H1 (cell line): ENCODE measurements around the gene RESF1. TPM values are rescaled to one million over a fixed set of nuclear protein-coding genes. Genes with fewer than 3 reads are reported as not detected.

Source experiments
- CTCF ChIA-PET: fragments of 300-600 bp; sonication (Branson Sonifier 250); formaldehyde crosslinking; loops from one replicate; lab custom pipeline; 2021; ENCODE audit not compliant: partially characterized antibody; lab: Charles Lee
- POLR2A ChIA-PET: fragments of 300-600 bp; sonication (Branson Sonifier 250); formaldehyde crosslinking; loops from one replicate; lab custom pipeline; 2021; ENCODE audit warnings: inconsistent platforms; ENCODE audit not compliant: partially characterized antibody; lab: Charles Lee
- DNase-seq, 2 experiments: peaks; one replicate each; pipeline versions ENCODE4 v3.0.0 to v3.0.0-alpha.2; 2010 to 2022; ENCODE audit warnings: low spot score in 2 of 2, low read depth in 1 of 2, mixed read lengths in 1 of 2
- FAIRE-seq: peaks from 2 replicates; lab custom pipeline; 2011; peaks lifted over from hg19 to GRCh38; lab: Jason Lieb, UNC
- H2AFZ ChIP-seq: 2 replicates; pipeline ENCODE4 v1.8.1; 2012; ENCODE audit warnings: low read length, inconsistent platforms
- H2AK5ac ChIP-seq: 2 replicates; pipeline ENCODE4 v1.6.1; 2013; ENCODE audit warnings: low read depth, low read length
- H2BK120ac ChIP-seq: replicated peaks from 2 replicates; pipeline ENCODE3; 2013; ENCODE audit warnings: low read depth, low read length, inconsistent platforms
- H2BK12ac ChIP-seq: 2 replicates; pipeline ENCODE4 v1.6.1; 2013; ENCODE audit warnings: low read depth, low read length
- H2BK15ac ChIP-seq: 2 replicates; pipeline ENCODE4 v1.6.1; 2013; ENCODE audit warnings: low read length
- H2BK20ac ChIP-seq: 2 replicates; pipeline ENCODE4 v1.6.1; 2013; ENCODE audit warnings: low read length
- H2BK5ac ChIP-seq: 2 replicates; pipeline ENCODE4 v1.6.1; 2013; ENCODE audit warnings: low read depth, low read length
- H3K14ac ChIP-seq: 2 replicates; pipeline ENCODE4 v1.6.1; 2013; ENCODE audit warnings: inconsistent platforms; ENCODE audit not compliant: insufficient read length
- H3K18ac ChIP-seq: 2 replicates; pipeline ENCODE4 v1.6.1; 2013; ENCODE audit warnings: low read length; ENCODE audit errors: extremely low read depth
- H3K23ac ChIP-seq: 2 replicates; pipeline ENCODE4 v1.6.1; 2013; ENCODE audit warnings: inconsistent platforms; ENCODE audit not compliant: insufficient read length
- H3K23me2 ChIP-seq: 2 replicates; pipeline ENCODE4 v1.6.1; 2013; ENCODE audit warnings: low read depth, low read length
- H3K27ac ChIP-seq: 2 replicates; pipeline ENCODE4 v1.6.1; 2011; ENCODE audit warnings: low read depth, low read length, inconsistent platforms
- H3K27me3 ChIP-seq, 4 experiments: replicated peaks in 1 of 4; 1 replicate in 1 of 4; 2 replicates in 3 of 4; pipeline versions ENCODE4 v1.6.1 to v1.8.1; 2011 to 2013; ENCODE audit warnings: low read length in 3 of 4, mild to moderate bottlenecking in 3 of 4, inconsistent platforms in 2 of 4, mixed read lengths in 2 of 4, moderate library complexity in 1 of 4; ENCODE audit not compliant: control insufficient read depth in 3 of 4, insufficient read depth in 3 of 4; ENCODE audit errors: extremely low read depth in 1 of 4
- H3K36me3 ChIP-seq, 4 experiments: 2 replicates each; pipeline versions ENCODE4 v1.6.1 to v1.8.1; 2011 to 2013; ENCODE audit warnings: mild to moderate bottlenecking in 4 of 4, low read length in 3 of 4, moderate library complexity in 2 of 4, control low read depth in 1 of 4, inconsistent platforms in 1 of 4; ENCODE audit not compliant: insufficient read depth in 4 of 4, control insufficient read depth in 2 of 4
- H3K4ac ChIP-seq: replicated peaks from 2 replicates; pipeline ENCODE3; 2013; ENCODE audit warnings: low read length, low read depth, mixed read lengths, inconsistent platforms; ENCODE audit not compliant: insufficient read length
- H3K4me1 ChIP-seq, 4 experiments: replicated peaks in 1 of 4; 1 replicate in 1 of 4; 2 replicates in 3 of 4; pipeline versions ENCODE4 v1.6.1 to v1.8.1; 2011 to 2013; ENCODE audit warnings: low read length in 3 of 4, inconsistent platforms in 2 of 4, mixed read lengths in 1 of 4; ENCODE audit not compliant: insufficient read depth in 4 of 4, control insufficient read depth in 3 of 4
- H3K4me2 ChIP-seq, 2 experiments: 2 replicates each; pipeline versions ENCODE4 v1.6.1 to v1.8.1; 2011 to 2013; ENCODE audit warnings: low read depth in 2 of 2, low read length in 2 of 2, control low read depth in 1 of 2, inconsistent platforms in 1 of 2, mild to moderate bottlenecking in 1 of 2; ENCODE audit not compliant: insufficient read depth in 1 of 2
- H3K4me3 ChIP-seq, 4 experiments: fragments of 200-600, 300-600 bp in 1 of 4; sonication (generic), shearing (Covaris generic), sonication (Bioruptor Twin) in 1 of 4; 2 replicates each; pipeline versions ENCODE4 v1.5.1 to v1.8.1; 2011 to 2016; ENCODE audit warnings: low read length in 4 of 4, low read depth in 3 of 4, control low read depth in 2 of 4, inconsistent platforms in 2 of 4, mild to moderate bottlenecking in 2 of 4, mixed read lengths in 1 of 4, moderate library complexity in 1 of 4; ENCODE audit not compliant: insufficient read depth in 2 of 4; ENCODE audit errors: extremely low read depth in 1 of 4
- H3K56ac ChIP-seq: replicated peaks from 2 replicates; pipeline ENCODE3; 2013; ENCODE audit warnings: low read depth, mild to moderate bottlenecking, mixed read lengths, low read length, inconsistent platforms; ENCODE audit not compliant: insufficient read length
- H3K79me1 ChIP-seq: 2 replicates; pipeline ENCODE4 v1.6.1; 2013; ENCODE audit warnings: low read depth, low read length, control low read depth
- H3K79me2 ChIP-seq, 2 experiments: 2 replicates each; pipeline versions ENCODE4 v1.6.1 to v1.8.1; 2012 to 2013; ENCODE audit warnings: low read length in 2 of 2, mild to moderate bottlenecking in 2 of 2, inconsistent platforms in 1 of 2; ENCODE audit not compliant: insufficient read depth in 2 of 2, control insufficient read depth in 1 of 2
- H3K9ac ChIP-seq, 4 experiments: replicated peaks in 1 of 4; 1 replicate in 1 of 4; 2 replicates in 3 of 4; pipeline versions ENCODE4 v1.6.1 to v1.8.1; 2011 to 2013; ENCODE audit warnings: low read depth in 3 of 4, low read length in 3 of 4, control low read depth in 2 of 4, mild to moderate bottlenecking in 2 of 4, moderate library complexity in 2 of 4, inconsistent platforms in 1 of 4; ENCODE audit errors: extremely low read depth in 1 of 4
- H3K9me3 ChIP-seq, 2 experiments: 2 replicates each; pipeline versions ENCODE4 v1.6.1 to v1.8.1; 2012 to 2013; ENCODE audit warnings: mild to moderate bottlenecking in 2 of 2, moderate library complexity in 2 of 2, control low read depth in 1 of 2, inconsistent platforms in 1 of 2, low read depth in 1 of 2, low read length in 1 of 2, mixed read lengths in 1 of 2; ENCODE audit not compliant: insufficient read depth in 2 of 2
- H4K20me1 ChIP-seq, 2 experiments: replicated peaks in 1 of 2; 2 replicates each; pipeline versions ENCODE3 to v1.8.1; 2011 to 2013; ENCODE audit warnings: inconsistent platforms in 2 of 2, low read length in 2 of 2, mild to moderate bottlenecking in 1 of 2; ENCODE audit not compliant: insufficient read depth in 2 of 2, control insufficient read depth in 1 of 2
- H4K5ac ChIP-seq: 2 replicates; pipeline ENCODE4 v1.6.1; 2013; ENCODE audit warnings: low read length, low read depth, mixed read lengths, inconsistent platforms; ENCODE audit not compliant: insufficient read length
- H4K8ac ChIP-seq: 2 replicates; pipeline ENCODE4 v1.8.0; 2013; ENCODE audit warnings: mild to moderate bottlenecking, moderate library complexity, low read length, inconsistent platforms; ENCODE audit not compliant: insufficient read depth; ENCODE audit errors: extremely low read depth
- H4K91ac ChIP-seq: replicated peaks from 2 replicates; pipeline ENCODE3; 2013; ENCODE audit warnings: low read length, mixed read lengths, inconsistent platforms; ENCODE audit not compliant: insufficient read length
- ATF3 ChIP-seq: IDR thresholded peaks from 2 replicates; pipeline ENCODE4 v1.6.1; 2011; ENCODE audit warnings: low read depth, mild to moderate bottlenecking, low read length; ENCODE audit not compliant: insufficient read depth
- FOSL1 ChIP-seq: IDR thresholded peaks from 2 replicates; pipeline ENCODE4 v1.6.1; 2011; ENCODE audit warnings: mild to moderate bottlenecking, low read depth, low read length, moderate library complexity; ENCODE audit not compliant: insufficient read depth
- KDM4A ChIP-seq: IDR thresholded peaks from one replicate; pipeline ENCODE4 v1.7.1; 2012; ENCODE audit warnings: low read depth, mild to moderate bottlenecking, moderate library complexity, low read length, inconsistent platforms; ENCODE audit not compliant: severe bottlenecking
- PHF8 ChIP-seq: fragments of 200-600 bp; sonication (generic); conservative IDR thresholded peaks from 2 replicates; pipeline ENCODE4 v1.7.1; 2012; ENCODE audit warnings: low read depth, mild to moderate bottlenecking, inconsistent platforms, low read length, moderate library complexity
- TCF12 ChIP-seq: IDR thresholded peaks from 2 replicates; pipeline ENCODE4 v1.6.1; 2011; ENCODE audit warnings: low read depth, mild to moderate bottlenecking, low read length
- TEAD4 ChIP-seq: IDR thresholded peaks from 2 replicates; pipeline ENCODE4 v1.6.1; 2012; ENCODE audit warnings: low read depth, low read length, inconsistent platforms, mixed read lengths
- WGBS, 2 experiments: shearing (Covaris generic) in 1 of 2; methylation state at CpG; one replicate each; pipeline versions ENCODE4 v1.1.6 to v1.1.7; 2013 to 2015; ENCODE audit warnings: low lambda C conversion rate in 2 of 2, mixed read lengths in 2 of 2, inconsistent platforms in 1 of 2, low coverage in 1 of 2, missing lambda C conversion rate in 1 of 2; ENCODE audit not compliant: insufficient replicate concordance in 2 of 2, insufficient coverage in 1 of 2, insufficient read length in 1 of 2; ENCODE audit errors: extremely low coverage in 1 of 2, missing lambda C conversion rate in 1 of 2; 5-methylcytosine and 5-hydroxymethylcytosine counted together
- polyA plus RNA-seq, 7 experiments: library from polyadenylated mRNA; depleted of rRNA in 3 of 7; stranded (reverse) in 5 of 7; unstranded in 2 of 7; fragments of >200 nt in 5 of 7; fragments of 200-250 nt in 2 of 7; gene quantifications; 1 replicate in 5 of 7; 2 replicates in 1 of 7; 4 replicates in 1 of 7; pipeline versions ENCODE4 v1.2.1 to v1.2.3, GENCODE V29; 2011 to 2013; ENCODE audit warnings: missing spikeins in 2 of 7, mixed read lengths in 2 of 7
- total RNA-seq: library from RNA; stranded (reverse); fragmentation: NEBNext Ultra II Directional; extraction: Animal tissue kit (Norgen Biotek cat#: 25700); gene quantifications from 2 replicates; pipeline ENCODE4 v1.2.1, GENCODE V29; 2021

The RESF1 gene
- total and polyA plus RNA-seq, 2 of the 8 experiments (the other 6 are each of a cell fraction or from before 2014, with no cell fraction given): 64.3 to 128 TPM

- Histone ChIP-seq H2BK120ac (no peak overlapping the region), H3K56ac (no peak overlapping the region), H2BK15ac (no peak overlapping the region), H3K14ac (no peak overlapping the region), H3K18ac (no peak overlapping the region), H2BK20ac (no peak overlapping the region), H3K4me3 (no peak overlapping the region), H4K91ac (no peak overlapping the region), H3K27ac (no peak overlapping the region), H4K20me1 (no peaks in the 10 kb centered on the region), H3K27me3 (no peaks in the 10 kb centered on the region), H3K4ac (no peak overlapping the region), H3K23ac (no peak overlapping the region), H2AFZ (no peak overlapping the region), H4K5ac (no peak overlapping the region), H3K9ac (no peak overlapping the region), H3K4me1 (no peaks in the 10 kb centered on the region), H4K8ac (no peak overlapping the region), H3K79me1 (no peaks in the 10 kb centered on the region), H3K36me3 (no peaks in the 10 kb centered on the region), H3K23me2 (no peaks in the 10 kb centered on the region; the same call in 1 of the 2 replicates), H3K79me2 (no peaks in the 10 kb centered on the region), H2BK5ac (no peak overlapping the region), H2BK12ac (no peak overlapping the region), H2AK5ac (no peak overlapping the region), H3K4me2 (no peak overlapping the region), H3K9me3 (peaks cover 5 to 6% of the 10 kb centered on the region in 2 experiments; a peak in 1 of 4 replicates)
- POLR2A ChIA-PET: interaction anchor here (1.0 to 1.5 kb wide), 2 partner anchors 9 kb away, joined by 3 to 4 read pairs; partner anchors contain the start of gene RESF1
- CTCF ChIA-PET: no interaction called here
- TF ChIP-seq FOSL1: no peak
- no peak for TF ChIP-seq PHF8
- TF ChIP-seq ATF3: no peak
- TF ChIP-seq KDM4A: no peak
- no peak for TF ChIP-seq TCF12
- no peak for TF ChIP-seq TEAD4
- FAIRE-seq: no peak
- 79% methylated on average over 4 of the region's 4 CpGs; no CpG with 5 or more reads in 1 of the 2 experiments for WGBS, 2 experiments
- DNase-seq: no peak
Observed at GRCh38 chr12:31951008-31951407, 8.2 kb upstream of the RESF1 start.
